ENCODE results near the gene ZBTB42. TPM values are rescaled to one million over a fixed set of nuclear protein-coding genes. Genes with fewer than 3 reads are reported as not detected.

The ZBTB42 gene
- total RNA-seq, 3 donors from 2014 or later: 3.5 to 11.4 (median 9.2) TPM

DNA sequence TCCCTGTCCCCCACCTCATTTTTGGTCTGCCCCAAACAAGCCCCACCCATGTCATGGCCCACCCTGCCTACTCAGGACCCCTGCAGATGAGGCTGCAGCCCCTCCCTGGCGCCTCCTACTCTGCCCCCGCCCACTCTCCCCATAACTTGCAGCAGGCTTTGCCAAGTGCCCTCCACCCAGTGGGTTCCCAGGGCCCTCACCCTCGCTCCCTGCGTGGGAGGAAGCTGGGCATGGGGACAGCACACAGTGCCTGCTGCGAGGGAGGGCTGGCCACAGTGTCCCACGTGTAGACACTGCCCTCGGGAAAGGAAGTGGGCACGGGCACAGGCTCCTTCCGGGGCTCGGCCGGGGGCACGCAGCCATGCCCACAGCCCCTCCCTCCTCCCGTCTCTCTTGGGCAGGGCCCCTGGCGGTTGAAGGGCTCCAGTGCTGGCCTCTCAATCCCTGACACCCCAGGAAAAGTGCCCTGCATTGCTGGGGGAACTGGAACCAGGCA is 14.8 kb upstream of the ZBTB42 start:
- DNase-seq (ENCODE audit: low spot score in 2 of 2): no peak
- no peak for TF ChIP-seq POLR2AphosphoS5 (IDR thresholded peaks at IDR 0.05)
- TF ChIP-seq, protein P1, sequence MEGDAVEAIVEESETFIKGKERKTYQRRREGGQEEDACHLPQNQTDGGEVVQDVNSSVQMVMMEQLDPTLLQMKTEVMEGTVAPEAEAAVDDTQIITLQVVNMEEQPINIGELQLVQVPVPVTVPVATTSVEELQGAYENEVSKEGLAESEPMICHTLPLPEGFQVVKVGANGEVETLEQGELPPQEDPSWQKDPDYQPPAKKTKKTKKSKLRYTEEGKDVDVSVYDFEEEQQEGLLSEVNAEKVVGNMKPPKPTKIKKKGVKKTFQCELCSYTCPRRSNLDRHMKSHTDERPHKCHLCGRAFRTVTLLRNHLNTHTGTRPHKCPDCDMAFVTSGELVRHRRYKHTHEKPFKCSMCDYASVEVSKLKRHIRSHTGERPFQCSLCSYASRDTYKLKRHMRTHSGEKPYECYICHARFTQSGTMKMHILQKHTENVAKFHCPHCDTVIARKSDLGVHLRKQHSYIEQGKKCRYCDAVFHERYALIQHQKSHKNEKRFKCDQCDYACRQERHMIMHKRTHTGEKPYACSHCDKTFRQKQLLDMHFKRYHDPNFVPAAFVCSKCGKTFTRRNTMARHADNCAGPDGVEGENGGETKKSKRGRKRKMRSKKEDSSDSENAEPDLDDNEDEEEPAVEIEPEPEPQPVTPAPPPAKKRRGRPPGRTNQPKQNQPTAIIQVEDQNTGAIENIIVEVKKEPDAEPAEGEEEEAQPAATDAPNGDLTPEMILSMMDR (IDR thresholded peaks at IDR 0.05): no peak
- TF ChIP-seq POLR2A (IDR thresholded peaks at IDR 0.05): no peak
- H3K4me1 ChIP-seq: peaks cover 27 to 39% of the 10 kb centered on the region in 2 donors
- no peaks in the 10 kb centered on the region for H3K27me3 ChIP-seq
- H3K36me3 ChIP-seq: no peaks in the 10 kb centered on the region
- H3K4me3 ChIP-seq: no peak overlapping the region
- intact Hi-C loops (cut with DNase I; ENCODE audit: low total_unique reads): no loop called here
- peak overlapping the region; percentile 54 to 73 for H3K27ac ChIP-seq
- no peaks in the 10 kb centered on the region for H3K9me3 ChIP-seq

DNA sequence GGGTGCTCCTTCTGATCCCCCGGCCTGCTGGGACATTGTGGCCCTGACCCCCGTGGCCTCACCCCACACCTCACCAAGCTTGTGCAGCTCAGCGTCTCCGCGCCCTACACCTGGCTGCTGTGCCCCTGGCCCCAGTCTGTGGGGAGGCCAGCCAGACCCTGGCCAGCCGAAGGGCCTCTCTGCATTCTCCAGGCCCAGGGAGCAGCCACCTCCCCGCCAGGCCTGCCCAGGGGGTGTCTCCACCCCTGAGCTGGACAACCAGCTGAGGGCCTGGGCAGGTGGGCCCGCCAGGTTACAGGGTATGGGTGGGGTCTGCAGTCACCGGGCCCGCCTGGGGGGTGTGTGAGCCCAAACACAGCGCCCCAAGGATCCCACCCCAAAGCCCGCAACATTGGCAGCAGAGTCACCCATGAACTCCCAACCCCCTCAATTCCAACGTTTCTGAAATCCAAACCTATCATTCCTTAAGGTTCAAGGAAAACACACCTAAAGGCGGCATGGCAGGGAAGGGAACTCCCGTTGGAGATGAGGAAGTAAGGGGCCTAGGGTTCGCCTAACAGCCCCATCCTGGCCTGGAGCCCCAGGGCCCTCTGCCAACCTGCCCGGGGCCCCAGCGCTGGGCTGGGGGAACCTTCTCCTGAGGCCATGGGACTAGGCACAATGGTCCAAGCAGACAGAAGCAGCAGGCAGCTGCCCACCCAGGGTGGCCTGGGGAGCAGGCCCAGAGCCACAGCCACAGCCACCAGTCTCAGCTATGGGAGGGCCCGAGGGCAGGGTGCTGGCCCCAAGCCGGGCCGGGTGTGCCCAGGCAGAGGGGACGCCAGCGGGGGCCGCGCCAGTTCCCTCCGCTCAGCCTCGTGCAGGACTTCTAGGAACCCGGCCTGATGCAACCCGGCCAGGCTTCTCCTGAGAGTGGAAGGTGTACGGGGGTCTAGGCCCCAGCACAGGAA is 13.9 kb upstream of the ZBTB42 start:
- Histone ChIP-seq H3K9me3 (no peaks in the 10 kb centered on the region), H3K36me3 (no peaks in the 10 kb centered on the region), H3K27ac (peak overlapping the region; percentile 54 to 73), H3K4me3 (no peak overlapping the region), H3K4me1 (peaks cover 27 to 40% of the 10 kb centered on the region in 2 donors), H3K27me3 (no peaks in the 10 kb centered on the region)
- TF ChIP-seq, protein P1 (IDR thresholded peaks at IDR 0.05): no peak
- TF ChIP-seq POLR2A (IDR thresholded peaks at IDR 0.05) (no peak), POLR2AphosphoS5 (IDR thresholded peaks at IDR 0.05) (no peak)
- intact Hi-C loops (cut with DNase I; ENCODE audit: low total_unique reads): no loop called here
- DNase-seq (ENCODE audit: low spot score in 2 of 2): no peak

- Histone ChIP-seq H3K9me3 (no peaks in the 10 kb centered on the region), H3K4me3 (no peak overlapping the region), H3K36me3 (no peaks in the 10 kb centered on the region), H3K27ac (peak overlapping the region; percentile 54 to 73), H3K27me3 (no peaks in the 10 kb centered on the region), H3K4me1 (peaks cover 32 to 48% of the 10 kb centered on the region in 2 donors)
- TF ChIP-seq, protein P1 (IDR thresholded peaks at IDR 0.05): no peak
- no peak for TF ChIP-seq POLR2A (IDR thresholded peaks at IDR 0.05)
- TF ChIP-seq POLR2AphosphoS5 (IDR thresholded peaks at IDR 0.05): no peak
- intact Hi-C loops (cut with DNase I; ENCODE audit: low total_unique reads): no loop called here
- DNase-seq (ENCODE audit: low spot score in 2 of 2): no peak
These were observed 13.2 kb upstream of the ZBTB42 start for GRCh38 chr14:104787736-104788135.

GRCh38 chr14:104788161-104788818 is 12.6 kb upstream of the ZBTB42 start:
- Histone ChIP-seq H3K36me3 (no peaks in the 10 kb centered on the region), H3K9me3 (no peaks in the 10 kb centered on the region), H3K27me3 (no peaks in the 10 kb centered on the region), H3K4me1 (peaks cover 32 to 52% of the 10 kb centered on the region in 2 donors), H3K27ac (peak overlapping the region in 1 of 2 donors; percentile 73), H3K4me3 (no peak overlapping the region)
- intact Hi-C loops (cut with DNase I; ENCODE audit: low total_unique reads): no loop called here
- no peak for DNase-seq (ENCODE audit: low spot score in 2 of 2)
- TF ChIP-seq POLR2A (IDR thresholded peaks at IDR 0.05): no peak
- TF ChIP-seq, protein P1 (IDR thresholded peaks at IDR 0.05): no peak
- TF ChIP-seq POLR2AphosphoS5 (IDR thresholded peaks at IDR 0.05): no peak
